Activated CD4-positive, CD25-positive, alpha-beta regulatory T cell treated with anti-CD3 and anti-CD28 coated beads, Interleukin-2, amount 50 U/mL, for 72 hours (primary cell): ENCODE results near the gene JSRP1.
A peak's percentile ranks its signal among the peaks of the same experiment; 100 is the strongest.

Experiments
- DNase-seq: peaks from one replicate; pipeline ENCODE4 v3.0.0; 2021

JSRP1 gene

GRCh38 chr19:2246014-2246620, 10.1 kb downstream of the JSRP1 start:
- no peak for DNase-seq

GRCh38 chr19:2245273-2245672, 10.9 kb downstream of the JSRP1 start:
- DNase-seq: no peak

- no peak for DNase-seq
These were observed 11.7 kb downstream of the JSRP1 start for GRCh38 chr19:2244486-2244885.

GRCh38 chr19:2244125-2244411, 12.1 kb downstream of the JSRP1 start:
- no peak for DNase-seq

- DNase-seq: no peak
These were observed 12.7 kb downstream of the JSRP1 start for GRCh38 chr19:2243274-2244124.

- no peak for DNase-seq
These were observed 13.4 kb downstream of the JSRP1 start for GRCh38 chr19:2242816-2243215.

- no peak for DNase-seq
These were observed 14.1 kb downstream of the JSRP1 start for GRCh38 chr19:2242092-2242537.

- DNase-seq: no peak
These were observed 15.1 kb downstream of the JSRP1 start for GRCh38 chr19:2240881-2241760.

- no peak for DNase-seq
These were observed 16.1 kb downstream of the JSRP1 start for GRCh38 chr19:2239771-2240770.

- no peak for DNase-seq
These were observed 17.0 kb downstream of the JSRP1 start for GRCh38 chr19:2239173-2239572.

GRCh38 chr19:2237869-2238153, 18.4 kb downstream of the JSRP1 start:
- DNase-seq: no peak

- DNase-seq: no peak
These were observed 19.0 kb downstream of the JSRP1 start for GRCh38 chr19:2237051-2237868.

- peak; percentile 99 for DNase-seq
These were observed 19.7 kb downstream of the JSRP1 start, which contains the start of the genes PLEKHJ1 and SF3A2 for GRCh38 chr19:2236314-2237050. Gene PLEKHJ1, minus strand, starts transcription at chr19:2236329. Its CDS starts 81 bp downstream, at chr19:2236248. Gene SF3A2, plus strand, starts transcription at chr19:2236824. Its CDS starts 6,595 bp downstream, at chr19:2243419.

- no peak for DNase-seq
These were observed 20.2 kb downstream of the JSRP1 start for GRCh38 chr19:2236064-2236313.

- DNase-seq: peak; percentile 43
These were observed 20.7 kb downstream of the JSRP1 start for GRCh38 chr19:2235381-2236063.

GRCh38 chr19:2234996-2235380, 21.2 kb downstream of the JSRP1 start:
- no peak for DNase-seq

- no peak for DNase-seq
These were observed 22.5 kb downstream of the JSRP1 start for GRCh38 chr19:2233601-2234280.

- DNase-seq: no peak
These were observed 23.7 kb downstream of the JSRP1 start for GRCh38 chr19:2232286-2233151.
